HG02852 (cell line): ENCODE results near the gene PCP4.

ENCODE experiments used
- ATAC-seq: cut with Tn5 transposase; IDR thresholded peaks from one replicate; pipeline ENCODE4 v1.9.1; 2021; ENCODE audit warnings: mild to moderate bottlenecking, moderate library complexity; ENCODE audit not compliant: unreplicated experiment

The PCP4 gene

GRCh38 chr21:39915881-39916280 lies 48.6 kb downstream of the PCP4 start:
- no peak for ATAC-seq

GRCh38 chr21:39918558-39918957 lies 51.3 kb downstream of the PCP4 start:
- ATAC-seq: no peak

- ATAC-seq: no peak
Observed at GRCh38 chr21:39923476-39923875, 56.2 kb downstream of the PCP4 start.

- no peak for ATAC-seq
Observed at GRCh38 chr21:39924577-39925308, 57.5 kb downstream of the PCP4 start.

GRCh38 chr21:39927304-39927886 lies 60.2 kb downstream of the PCP4 start:
- ATAC-seq: no peak

- no peak for ATAC-seq
Observed at GRCh38 chr21:39932335-39932734, 65.1 kb downstream of the PCP4 start.

- no peak for ATAC-seq
Observed at GRCh38 chr21:39934895-39935294, 67.7 kb downstream of the PCP4 start.

GRCh38 chr21:39935716-39936115 lies 68.5 kb downstream of the PCP4 start:
- no peak for ATAC-seq

GRCh38 chr21:39938086-39938625 lies 70.9 kb downstream of the PCP4 start:
- no peak for ATAC-seq

GRCh38 chr21:39946199-39946598 lies 79.0 kb downstream of the PCP4 start:
- ATAC-seq: no peak

GRCh38 chr21:39947031-39947430 lies 79.8 kb downstream of the PCP4 start:
- ATAC-seq: no peak

- no peak for ATAC-seq
Observed at GRCh38 chr21:39951183-39952101, 84.2 kb downstream of the PCP4 start.

- ATAC-seq: no peak
Observed at GRCh38 chr21:39952265-39952664, 85.0 kb downstream of the PCP4 start.

- ATAC-seq: no peak
Observed at GRCh38 chr21:39954570-39954969, 87.3 kb downstream of the PCP4 start.

- ATAC-seq: no peak
Observed at GRCh38 chr21:39955326-39955725, 88.1 kb downstream of the PCP4 start.

GRCh38 chr21:39956586-39956985 lies 89.3 kb downstream of the PCP4 start:
- ATAC-seq: no peak

GRCh38 chr21:39958731-39959130 lies 91.5 kb downstream of the PCP4 start:
- ATAC-seq: no peak

- no peak for ATAC-seq
Observed at GRCh38 chr21:39961251-39961650, 94.0 kb downstream of the PCP4 start.

GRCh38 chr21:39965026-39965425 lies 97.8 kb downstream of the PCP4 start:
- no peak for ATAC-seq

GRCh38 chr21:39966786-39967185 lies 99.5 kb downstream of the PCP4 start:
- ATAC-seq: no peak

GRCh38 chr21:39968010-39968409 lies 100.8 kb downstream of the PCP4 start:
- ATAC-seq: no peak
